ENCODE measurements around the gene LAMA5.

Gene LAMA5

DNA sequence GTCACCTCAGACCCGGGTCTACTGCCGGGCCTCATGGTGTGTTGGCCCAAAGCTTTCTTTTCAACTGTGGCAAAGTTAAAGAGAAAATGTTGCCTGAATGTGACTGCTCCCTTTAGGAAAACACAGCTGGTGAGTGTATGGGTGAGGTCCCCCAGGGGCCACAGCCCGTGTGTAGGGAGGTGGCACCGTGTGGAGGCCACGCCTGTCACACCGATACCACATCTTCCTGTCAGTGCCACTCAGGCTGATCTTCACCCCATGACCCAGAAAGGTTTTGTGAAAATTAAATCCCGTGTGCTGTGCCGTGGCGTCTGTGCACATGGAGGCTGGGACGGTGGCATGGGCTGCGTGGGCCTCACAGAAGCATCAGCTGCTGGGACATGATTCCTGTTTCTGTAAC is 75.0 kb downstream of the LAMA5 start:
- Histone ChIP-seq H3K9ac (ENCODE audit: low read length) (no peak overlapping the region), H3K27me3 (ENCODE audit: low read length) (no peaks in the 10 kb centered on the region), H3K79me2 (ENCODE audit: insufficient read depth, low read length) (no peaks in the 10 kb centered on the region), H3K27ac (ENCODE audit: low read depth, low read length) (no peak overlapping the region), H3K36me3 (ENCODE audit: low read length) (no peaks in the 10 kb centered on the region), H4K20me1 (ENCODE audit: low read depth, low read length) (no peaks in the 10 kb centered on the region), H2AFZ (ENCODE audit: low read depth, low read length, severe bottlenecking) (no peak overlapping the region), H3K4me3 (ENCODE audit: insufficient read depth, low read length, poor library complexity, severe bottlenecking) (no peak overlapping the region), H3K4me2 (ENCODE audit: low read depth, low read length, poor library complexity, severe bottlenecking) (no peak overlapping the region), H3K9me2 (replicated peaks; ENCODE audit: insufficient read depth, low read length) (no peaks in the 10 kb centered on the region), H3F3A (ENCODE audit: insufficient read depth) (no peaks in the 10 kb centered on the region), H3K9me3 (ENCODE audit: insufficient read depth, low read length) (no peaks in the 10 kb centered on the region)
- TF ChIP-seq, protein P1, sequence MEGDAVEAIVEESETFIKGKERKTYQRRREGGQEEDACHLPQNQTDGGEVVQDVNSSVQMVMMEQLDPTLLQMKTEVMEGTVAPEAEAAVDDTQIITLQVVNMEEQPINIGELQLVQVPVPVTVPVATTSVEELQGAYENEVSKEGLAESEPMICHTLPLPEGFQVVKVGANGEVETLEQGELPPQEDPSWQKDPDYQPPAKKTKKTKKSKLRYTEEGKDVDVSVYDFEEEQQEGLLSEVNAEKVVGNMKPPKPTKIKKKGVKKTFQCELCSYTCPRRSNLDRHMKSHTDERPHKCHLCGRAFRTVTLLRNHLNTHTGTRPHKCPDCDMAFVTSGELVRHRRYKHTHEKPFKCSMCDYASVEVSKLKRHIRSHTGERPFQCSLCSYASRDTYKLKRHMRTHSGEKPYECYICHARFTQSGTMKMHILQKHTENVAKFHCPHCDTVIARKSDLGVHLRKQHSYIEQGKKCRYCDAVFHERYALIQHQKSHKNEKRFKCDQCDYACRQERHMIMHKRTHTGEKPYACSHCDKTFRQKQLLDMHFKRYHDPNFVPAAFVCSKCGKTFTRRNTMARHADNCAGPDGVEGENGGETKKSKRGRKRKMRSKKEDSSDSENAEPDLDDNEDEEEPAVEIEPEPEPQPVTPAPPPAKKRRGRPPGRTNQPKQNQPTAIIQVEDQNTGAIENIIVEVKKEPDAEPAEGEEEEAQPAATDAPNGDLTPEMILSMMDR (IDR thresholded peaks at IDR 0.05; ENCODE audit: insufficient read depth, low read length, poor library complexity, severe bottlenecking) = no peak
- no peak for TF ChIP-seq EZH2phosphoT487 (conservative IDR thresholded peaks at IDR 0.05; ENCODE audit: low read length)

DNA sequence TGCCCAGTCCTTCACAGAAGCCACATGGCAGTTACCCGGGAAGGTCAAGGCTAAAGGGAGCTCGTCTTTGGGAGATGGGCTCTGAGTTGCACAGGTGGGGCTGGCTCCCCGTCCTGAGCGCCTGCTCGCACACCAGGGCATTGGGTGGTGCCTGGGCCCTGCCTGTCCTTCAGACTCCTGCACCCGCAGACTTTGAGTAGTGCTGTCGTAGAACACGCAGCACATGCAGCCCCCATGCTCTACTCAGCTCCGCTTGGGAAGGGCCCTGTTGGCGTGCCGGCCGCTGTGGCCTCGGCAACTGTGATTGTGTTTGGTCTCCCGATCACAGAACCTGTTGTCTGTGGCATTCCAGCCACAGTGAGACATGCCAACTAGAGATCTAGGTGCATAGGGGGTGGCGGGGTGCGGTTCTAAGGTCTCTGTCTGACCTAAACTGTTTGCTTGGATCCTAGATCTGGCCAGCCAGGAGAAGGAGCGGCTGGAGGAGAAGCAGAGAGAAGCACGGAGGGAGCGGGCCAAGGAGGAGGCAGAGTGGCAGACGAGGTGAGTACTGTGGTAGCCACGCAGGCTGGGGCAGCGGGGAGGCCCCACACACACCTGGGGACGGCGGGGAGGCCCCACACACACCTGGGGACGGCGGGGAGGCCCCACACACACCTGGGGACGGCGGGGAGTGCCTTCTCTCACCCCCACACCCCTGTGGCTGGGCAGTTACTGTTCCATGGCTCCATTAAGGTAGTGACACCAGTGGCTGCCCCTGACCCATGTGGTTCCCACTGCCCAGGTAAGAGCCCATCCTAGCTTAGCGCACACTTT is 75.7 kb downstream of the LAMA5 start:
- Histone ChIP-seq H3F3A (ENCODE audit: insufficient read depth) (no peaks in the 10 kb centered on the region), H3K27ac (ENCODE audit: low read depth, low read length) (no peak overlapping the region), H3K9me2 (replicated peaks; ENCODE audit: insufficient read depth, low read length) (no peaks in the 10 kb centered on the region), H4K20me1 (ENCODE audit: low read depth, low read length) (no peaks in the 10 kb centered on the region), H3K27me3 (ENCODE audit: low read length) (no peaks in the 10 kb centered on the region), H3K4me2 (ENCODE audit: low read depth, low read length, poor library complexity, severe bottlenecking) (no peak overlapping the region), H3K9ac (ENCODE audit: low read length) (no peak overlapping the region), H2AFZ (ENCODE audit: low read depth, low read length, severe bottlenecking) (no peak overlapping the region), H3K79me2 (ENCODE audit: insufficient read depth, low read length) (no peaks in the 10 kb centered on the region), H3K9me3 (ENCODE audit: insufficient read depth, low read length) (no peaks in the 10 kb centered on the region), H3K4me3 (ENCODE audit: insufficient read depth, low read length, poor library complexity, severe bottlenecking) (no peak overlapping the region), H3K36me3 (ENCODE audit: low read length) (no peaks in the 10 kb centered on the region)
- TF ChIP-seq, protein P1 (IDR thresholded peaks at IDR 0.05; ENCODE audit: insufficient read depth, low read length, poor library complexity, severe bottlenecking) = no peak
- no peak for TF ChIP-seq EZH2phosphoT487 (conservative IDR thresholded peaks at IDR 0.05; ENCODE audit: low read length)

DNA sequence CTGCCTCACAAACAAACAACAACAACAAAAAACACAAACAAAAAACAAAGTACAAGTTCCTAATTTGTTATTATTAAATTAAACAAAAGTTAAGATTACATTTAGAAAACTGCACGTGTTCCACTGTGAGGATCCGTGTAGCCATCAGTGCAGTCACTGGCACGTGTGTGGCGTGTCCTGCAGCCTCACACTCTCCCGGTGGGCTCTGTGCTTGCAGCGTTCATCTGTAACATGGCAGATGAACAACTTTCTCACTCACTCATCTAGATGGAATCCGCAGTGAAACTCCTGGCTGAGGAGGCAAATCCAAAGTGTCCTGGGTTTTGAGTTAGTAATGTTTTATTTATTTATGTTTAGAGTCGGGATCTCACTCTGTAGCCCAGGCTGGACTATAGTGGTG is 77.2 kb downstream of the LAMA5 start:
- Histone ChIP-seq H3K79me2 (ENCODE audit: insufficient read depth, low read length) (no peaks in the 10 kb centered on the region), H4K20me1 (ENCODE audit: low read depth, low read length) (no peaks in the 10 kb centered on the region), H3K27me3 (ENCODE audit: low read length) (no peaks in the 10 kb centered on the region), H3K27ac (ENCODE audit: low read depth, low read length) (no peak overlapping the region), H3K9me2 (replicated peaks; ENCODE audit: insufficient read depth, low read length) (no peaks in the 10 kb centered on the region), H3K9ac (ENCODE audit: low read length) (no peak overlapping the region), H3F3A (ENCODE audit: insufficient read depth) (no peaks in the 10 kb centered on the region), H3K9me3 (ENCODE audit: insufficient read depth, low read length) (no peaks in the 10 kb centered on the region), H3K4me3 (ENCODE audit: insufficient read depth, low read length, poor library complexity, severe bottlenecking) (no peak overlapping the region), H3K36me3 (ENCODE audit: low read length) (no peaks in the 10 kb centered on the region), H3K4me2 (ENCODE audit: low read depth, low read length, poor library complexity, severe bottlenecking) (no peak overlapping the region), H2AFZ (ENCODE audit: low read depth, low read length, severe bottlenecking) (no peak overlapping the region)
- TF ChIP-seq, protein P1 (IDR thresholded peaks at IDR 0.05; ENCODE audit: insufficient read depth, low read length, poor library complexity, severe bottlenecking) = no peak
- TF ChIP-seq EZH2phosphoT487 (conservative IDR thresholded peaks at IDR 0.05; ENCODE audit: low read length) = no peak

All from SU-DHL-6 (cell line).